Adrenal gland (tissue), 12 donors: ENCODE data around the gene ANKK1. TPM values are rescaled to one million over a fixed set of nuclear protein-coding genes. Genes with fewer than 3 reads are reported as not detected.

Source experiments
- DNase-seq, 7 donors: peaks; one replicate each; pipeline ENCODE4 v3.0.0-alpha.2; 2019 to 2020
- H3K27ac ChIP-seq, 5 donors: fragments of 200-600 bp; sonication (generic) in 4 of 5; 1 replicate in 3 of 5; 2 replicates in 2 of 5; pipeline versions ENCODE4 v1.5.1 to v1.8.0; 2016 to 2020; ENCODE audit warnings: mild to moderate bottlenecking in 1 of 5
- H3K27me3 ChIP-seq: fragments of 200-600 bp; 2 replicates; pipeline ENCODE4 v1.8.0; 2021
- H3K36me3 ChIP-seq, 2 donors: fragments of 200-600 bp; replicated peaks in 1 of 2; 1 replicate in 1 of 2; 2 replicates in 1 of 2; pipeline versions ENCODE4 v1.5.1 to v1.8.0; 2018 to 2022
- H3K4me1 ChIP-seq, 2 donors: fragments of 200-600 bp; replicated peaks in 1 of 2; 1 replicate in 1 of 2; 2 replicates in 1 of 2; pipeline versions ENCODE4 v1.5.1 to v1.8.0; 2018 to 2021
- H3K4me3 ChIP-seq, 4 donors: fragments of 200-600 bp; sonication (generic) in 3 of 4; one replicate each; pipeline ENCODE4 v1.5.1; 2016 to 2018
- H3K9me3 ChIP-seq, 3 donors: fragments of 200-600 bp; sonication (generic) in 1 of 3; replicated peaks in 1 of 3; 1 replicate in 2 of 3; 2 replicates in 1 of 3; pipeline versions ENCODE4 v1.5.1 to v1.8.0; 2016 to 2021
- CTCF ChIP-seq, 6 experiments: fragments of 450-650 bp in 4 of 6; fragments of 200-600 bp in 2 of 6; sonication (generic) in 1 of 6; IDR thresholded peaks; 1 replicate in 5 of 6; 2 replicates in 1 of 6; pipeline versions ENCODE4 v1.5.1 to v1.8.0; 2016 to 2021; ENCODE audit warnings: antibody characterized with exemption in 6 of 6, mild to moderate bottlenecking in 2 of 6, moderate library complexity in 1 of 6
- POLR2A ChIP-seq, 2 donors: fragments of 450-650 bp; IDR thresholded peaks; one replicate each; pipeline ENCODE4 v1.6.1; 2017; ENCODE audit warnings: antibody characterized with exemption in 2 of 2, mild to moderate bottlenecking in 2 of 2, moderate library complexity in 1 of 2
- WGBS, 4 donors: extraction: QIAGEN DNeasy Blood & Tissue Kit in 2 of 4; methylation state at CpG; one replicate each; pipeline versions ENCODE4 v1.1.5 to v1.1.7; 2013 to 2017; 5-methylcytosine and 5-hydroxymethylcytosine counted together
- intact Hi-C, 2 donors: fragments of 100-400 bp; cut with DNase I; formaldehyde crosslinking; loops; one replicate each; pipeline versions ENCODE4 v1.14.1 to v1.15.0; 2022 to 2023
- polyA plus RNA-seq, 3 donors: library from polyadenylated mRNA; stranded (reverse); fragments of 200-250 nt in 2 of 3; fragments of 350-450 nt in 1 of 3; fragmentation: Illumina TruSeq in 1 of 3; extraction: RNeasy Lipid Tissue Mini Kit (QIAGEN cat#74804) in 1 of 3; gene quantifications; one replicate each; pipeline ENCODE4 v1.2.3, GENCODE V29; 2013 to 2014
- total RNA-seq, 9 donors: library from RNA; depleted of rRNA in 4 of 9; stranded (reverse); fragments of >200 nt in 4 of 9; fragments of 120-200 nt in 1 of 9; fragmentation: NEBNext Ultra II Directional in 1 of 9; extraction: Animal tissue kit (Norgen Biotek cat#: 25700) in 1 of 9; gene quantifications; one replicate each; pipeline versions ENCODE4 v1.1.0 to v1.2.4, GENCODE V29; 2013 to 2023
- donor health status: healthy with polysubstance abuse.
- donor health status: Bipolar disorder and iron deficiency.
- donor health status: DM: yes; HTN: yes; CAD: no.
- donor health status: DM: no; HTN: no; CAD: no.
- donor health status: DM: no; HTN: no; CAD: no.
- donor health status: DM: yes; HTN: yes; CAD: no.

ANKK1 gene
- total and polyA plus RNA-seq, 12 donors: 0.05 to 3.5 (median 0.18) TPM; not detected in 1

DNA sequence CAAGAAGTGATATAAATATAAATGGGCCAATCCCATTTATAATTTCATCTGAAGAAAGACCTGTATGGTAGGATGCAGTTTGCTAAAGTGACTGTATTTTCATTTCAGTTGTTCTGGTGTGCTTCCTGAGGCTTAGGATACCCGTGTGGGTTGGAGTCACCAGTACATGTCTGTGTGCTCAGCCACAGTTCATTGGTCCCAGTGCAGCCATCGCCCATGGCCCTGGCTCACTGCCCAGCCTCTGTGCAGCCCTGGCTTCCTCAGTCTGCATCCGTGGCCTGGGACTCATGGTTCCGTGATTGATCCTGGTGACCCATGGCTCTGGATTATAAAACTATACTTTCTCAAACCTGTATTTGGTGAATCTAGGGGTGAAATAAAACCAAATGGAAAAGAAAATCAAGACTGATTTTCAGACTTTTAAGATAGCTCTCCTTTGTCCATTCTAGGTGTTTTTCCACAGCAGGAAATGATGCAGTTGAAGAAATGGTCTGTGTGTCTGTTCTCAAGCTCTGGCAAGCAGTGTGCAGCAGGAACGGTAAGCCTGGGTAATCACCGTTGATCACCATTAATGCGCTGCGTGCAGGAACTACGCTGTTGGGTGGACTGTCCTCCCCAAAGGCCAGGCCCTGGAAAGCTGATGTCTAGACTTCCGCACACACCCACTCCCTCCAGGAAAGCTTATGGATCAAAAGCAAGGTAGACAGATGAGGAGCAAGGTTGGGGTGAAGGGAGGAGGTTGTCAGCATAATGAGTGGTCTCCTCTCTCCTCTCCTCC is 46.0 kb upstream of the ANKK1 start:
- TF ChIP-seq POLR2A (IDR thresholded peaks at IDR 0.05) (no peak), CTCF (IDR thresholded peaks at IDR 0.05) (no peak)
- Histone ChIP-seq H3K9me3 (no peaks in the 10 kb centered on the region), H3K4me3 (no peak overlapping the region), H3K4me1 (no peaks in the 10 kb centered on the region), H3K27ac (no peak overlapping the region), H3K27me3 (no peaks in the 10 kb centered on the region), H3K36me3 (peaks cover 0 to 39% of the 10 kb centered on the region in 2 donors)
- intact Hi-C loops: no loop called here
- 87 to 91% (median 90%) methylated on average over 8 to 10 of the region's 10 CpGs for WGBS, 4 donors
- DNase-seq: peak in 1 of 7 donors; percentile 16

GRCh38 chr11:113345978-113346377 is 41.6 kb upstream of the ANKK1 start:
- H3K4me1 ChIP-seq: no peaks in the 10 kb centered on the region
- H3K27me3 ChIP-seq: no peaks in the 10 kb centered on the region
- intact Hi-C loops: no loop called here
- H3K4me3 ChIP-seq: no peak overlapping the region
- 68 to 87% (median 82%) methylated on average over 8 of the region's 8 CpGs for WGBS, 4 donors
- TF ChIP-seq POLR2A (IDR thresholded peaks at IDR 0.05) (no peak), CTCF (IDR thresholded peaks at IDR 0.05) (no peak)
- peaks cover 0 to 22% of the 10 kb centered on the region in 2 donors for H3K36me3 ChIP-seq
- H3K9me3 ChIP-seq: no peaks in the 10 kb centered on the region
- H3K27ac ChIP-seq: no peak overlapping the region
- no peak for DNase-seq

- no peak overlapping the region for H3K27ac ChIP-seq
- H3K9me3 ChIP-seq: no peaks in the 10 kb centered on the region
- H3K36me3 ChIP-seq: peaks cover 0 to 6% of the 10 kb centered on the region in 2 donors
- no peak for TF ChIP-seq POLR2A (IDR thresholded peaks at IDR 0.05)
- TF ChIP-seq CTCF (IDR thresholded peaks at IDR 0.05): no peak
- intact Hi-C loops: no loop called here
- DNase-seq: no peak
- H3K27me3 ChIP-seq: no peaks in the 10 kb centered on the region
- H3K4me1 ChIP-seq: no peaks in the 10 kb centered on the region
- WGBS, 4 donors: 87 to 92% (median 90%) methylated on average over 3 of the region's 3 CpGs
- H3K4me3 ChIP-seq: no peak overlapping the region
These were observed 38.1 kb upstream of the ANKK1 start for GRCh38 chr11:113349528-113349927.

- H3K4me3 ChIP-seq: no peak overlapping the region
- intact Hi-C loops: no loop called here
- no peaks in the 10 kb centered on the region for H3K4me1 ChIP-seq
- no peak for DNase-seq
- H3K9me3 ChIP-seq: peaks cover 0 to 4% (median 0%) of the 10 kb centered on the region in 3 donors
- H3K36me3 ChIP-seq: peaks cover 0 to under 1% of the 10 kb centered on the region in 2 donors
- TF ChIP-seq POLR2A (IDR thresholded peaks at IDR 0.05): no peak
- 93 to 95% (median 95%) methylated on average over 8 to 11 of the region's 11 CpGs for WGBS, 4 donors
- no peaks in the 10 kb centered on the region for H3K27me3 ChIP-seq
- no peak overlapping the region for H3K27ac ChIP-seq
These were observed 37.1 kb upstream of the ANKK1 start for GRCh38 chr11:113350336-113351067.
